ENCODE data around the gene RCVRN. TPM values are rescaled to one million over a fixed set of nuclear protein-coding genes. Genes with fewer than 3 reads are reported as not detected.

RCVRN gene
- polyA plus RNA-seq, 1 of the 3 experiments (the other 2 are of a cell fraction), result not detected

- Histone ChIP-seq H3K27ac (ENCODE audit: low read depth in 2 of 2, low read length in 1 of 2) (no peak overlapping the region), H3K36me3 (replicated peaks in 1 of 2; ENCODE audit: control insufficient read depth in 1 of 2, insufficient read depth in 2 of 2, low read length in 1 of 2) (no peaks in the 10 kb centered on the region), H3K9ac (no peak overlapping the region), H2AFZ (ENCODE audit: low read depth) (no peak overlapping the region), H3F3A (replicated peaks; ENCODE audit: insufficient read depth) (no peaks in the 10 kb centered on the region), H3K9me3 (no peaks in the 10 kb centered on the region), H3K9me2 (no peaks in the 10 kb centered on the region), H3K4me1 (ENCODE audit: control insufficient read depth in 1 of 2, insufficient read depth in 2 of 2, low read depth in 1 of 2, low read length in 1 of 2) (no peaks in the 10 kb centered on the region), H3K79me2 (ENCODE audit: insufficient read depth) (no peaks in the 10 kb centered on the region), H3K4me2 (no peak overlapping the region), H3K4me3 (ENCODE audit: low read depth in 2 of 2, low read length in 1 of 2) (no peak overlapping the region), H3K27me3 (ENCODE audit: insufficient read depth) (peaks cover 20% of the 10 kb centered on the region; the same call in 1 of the 2 replicates), H4K20me1 (ENCODE audit: insufficient read depth) (no peaks in the 10 kb centered on the region)
- ChIA-PET CTCF (interaction anchor here (1.2 kb wide), 1 partner anchor 17 kb away, joined by 7 read pairs; no protein-coding TSS in a partner anchor), POLR2A (no interaction called here)
- whole genome bisulfite sequencing (ENCODE audit: low lambda C conversion rate), result 6% methylated on average over 10 of the region's 12 CpGs
- no peak for DNase-seq
- TF ChIP-seq MXI1 (IDR thresholded peaks at IDR 0.05; ENCODE audit: low read depth, low read length) (no peak), TAF1 (IDR thresholded peaks at IDR 0.05; ENCODE audit: borderline replicate concordance, low read depth, low read length) (no peak), FOXM1 (IDR thresholded peaks at IDR 0.05; ENCODE audit: low read depth) (no peak), TCF12 (IDR thresholded peaks at IDR 0.05) (no peak), POLR2AphosphoS5 (IDR thresholded peaks at IDR 0.05; ENCODE audit: low read depth, low read length) (no peak), RXRA (IDR thresholded peaks at IDR 0.05; ENCODE audit: borderline replicate concordance, low read depth) (no peak), USF1 (IDR thresholded peaks at IDR 0.05; ENCODE audit: borderline replicate concordance, low read depth) (no peak), JUND (IDR thresholded peaks at IDR 0.05) (no peak), RCOR1 (IDR thresholded peaks at IDR 0.05; ENCODE audit: low read length) (no peak), NRF1 (IDR thresholded peaks at IDR 0.05; ENCODE audit: low read depth, low read length) (no peak), CHD2 (IDR thresholded peaks at IDR 0.05; ENCODE audit: low read length, partially characterized antibody) (no peak), GABPA (IDR thresholded peaks at IDR 0.05; ENCODE audit: low read depth) (no peak), FOSL2 (IDR thresholded peaks at IDR 0.05; ENCODE audit: borderline replicate concordance, low read depth) (no peak), MEF2A (IDR thresholded peaks at IDR 0.05; ENCODE audit: borderline replicate concordance, low read depth) (no peak), FOXJ3 (CRISPR knock-in tag; IDR thresholded peaks at IDR 0.05) (no peak)
- TF ChIP-seq, protein P1, sequence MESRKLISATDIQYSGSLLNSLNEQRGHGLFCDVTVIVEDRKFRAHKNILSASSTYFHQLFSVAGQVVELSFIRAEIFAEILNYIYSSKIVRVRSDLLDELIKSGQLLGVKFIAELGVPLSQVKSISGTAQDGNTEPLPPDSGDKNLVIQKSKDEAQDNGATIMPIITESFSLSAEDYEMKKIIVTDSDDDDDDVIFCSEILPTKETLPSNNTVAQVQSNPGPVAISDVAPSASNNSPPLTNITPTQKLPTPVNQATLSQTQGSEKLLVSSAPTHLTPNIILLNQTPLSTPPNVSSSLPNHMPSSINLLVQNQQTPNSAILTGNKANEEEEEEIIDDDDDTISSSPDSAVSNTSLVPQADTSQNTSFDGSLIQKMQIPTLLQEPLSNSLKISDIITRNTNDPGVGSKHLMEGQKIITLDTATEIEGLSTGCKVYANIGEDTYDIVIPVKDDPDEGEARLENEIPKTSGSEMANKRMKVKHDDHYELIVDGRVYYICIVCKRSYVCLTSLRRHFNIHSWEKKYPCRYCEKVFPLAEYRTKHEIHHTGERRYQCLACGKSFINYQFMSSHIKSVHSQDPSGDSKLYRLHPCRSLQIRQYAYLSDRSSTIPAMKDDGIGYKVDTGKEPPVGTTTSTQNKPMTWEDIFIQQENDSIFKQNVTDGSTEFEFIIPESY (IDR thresholded peaks at IDR 0.05; ENCODE audit: borderline replicate concordance, low read depth), result no peak
- TF ChIP-seq, protein P2, sequence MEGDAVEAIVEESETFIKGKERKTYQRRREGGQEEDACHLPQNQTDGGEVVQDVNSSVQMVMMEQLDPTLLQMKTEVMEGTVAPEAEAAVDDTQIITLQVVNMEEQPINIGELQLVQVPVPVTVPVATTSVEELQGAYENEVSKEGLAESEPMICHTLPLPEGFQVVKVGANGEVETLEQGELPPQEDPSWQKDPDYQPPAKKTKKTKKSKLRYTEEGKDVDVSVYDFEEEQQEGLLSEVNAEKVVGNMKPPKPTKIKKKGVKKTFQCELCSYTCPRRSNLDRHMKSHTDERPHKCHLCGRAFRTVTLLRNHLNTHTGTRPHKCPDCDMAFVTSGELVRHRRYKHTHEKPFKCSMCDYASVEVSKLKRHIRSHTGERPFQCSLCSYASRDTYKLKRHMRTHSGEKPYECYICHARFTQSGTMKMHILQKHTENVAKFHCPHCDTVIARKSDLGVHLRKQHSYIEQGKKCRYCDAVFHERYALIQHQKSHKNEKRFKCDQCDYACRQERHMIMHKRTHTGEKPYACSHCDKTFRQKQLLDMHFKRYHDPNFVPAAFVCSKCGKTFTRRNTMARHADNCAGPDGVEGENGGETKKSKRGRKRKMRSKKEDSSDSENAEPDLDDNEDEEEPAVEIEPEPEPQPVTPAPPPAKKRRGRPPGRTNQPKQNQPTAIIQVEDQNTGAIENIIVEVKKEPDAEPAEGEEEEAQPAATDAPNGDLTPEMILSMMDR (IDR thresholded peaks at IDR 0.05), result no peak
These were observed 3.0 kb upstream of the RCVRN start for GRCh38 chr17:9907883-9908648.
